H1 (cell line): ENCODE results near the gene LTF. TPM values are rescaled to one million over a fixed set of nuclear protein-coding genes. Genes with fewer than 3 reads are reported as not detected.

ENCODE experiments used
- CREB1 ChIP-seq: IDR thresholded peaks from 2 replicates; pipeline ENCODE4 v1.6.1; 2012; ENCODE audit warnings: inconsistent platforms
- GTF2F1 ChIP-seq: IDR thresholded peaks from 2 replicates; pipeline ENCODE4 v1.6.1; 2012; ENCODE audit warnings: low read depth, low read length, improper control_type of control experiment, borderline replicate concordance
- polyA plus RNA-seq, 7 experiments: library from polyadenylated mRNA; depleted of rRNA in 3 of 7; stranded (reverse) in 5 of 7; unstranded in 2 of 7; fragments of >200 nt in 5 of 7; fragments of 200-250 nt in 2 of 7; gene quantifications; 1 replicate in 5 of 7; 2 replicates in 1 of 7; 4 replicates in 1 of 7; pipeline versions ENCODE4 v1.2.1 to v1.2.3, GENCODE V29; 2011 to 2013; ENCODE audit warnings: missing spikeins in 2 of 7, mixed read lengths in 2 of 7
- total RNA-seq: library from RNA; stranded (reverse); fragmentation: NEBNext Ultra II Directional; extraction: Animal tissue kit (Norgen Biotek cat#: 25700); gene quantifications from 2 replicates; pipeline ENCODE4 v1.2.1, GENCODE V29; 2021

The LTF gene
- total and polyA plus RNA-seq, 2 of the 8 experiments (the other 6 are each of a cell fraction or from before 2014, with no cell fraction given), result 0.23 to 0.99 TPM

- TF ChIP-seq GTF2F1 (no peak), CREB1 (no peak)
Observed at GRCh38 chr3:46489381-46489780, 24.7 kb upstream of the LTF start (continued).
